Fibroblast of skin of right quadriceps (primary cell): ENCODE data around the gene DCAF8.

Source experiments
- DNase-seq: peaks from one replicate; pipeline ENCODE4 v3.0.0-alpha.2; 2013

The DCAF8 gene

GRCh38 chr1:160204526-160205241, 57.7 kb downstream of the DCAF8 start:
- peak; percentile 22 for DNase-seq

DNA sequence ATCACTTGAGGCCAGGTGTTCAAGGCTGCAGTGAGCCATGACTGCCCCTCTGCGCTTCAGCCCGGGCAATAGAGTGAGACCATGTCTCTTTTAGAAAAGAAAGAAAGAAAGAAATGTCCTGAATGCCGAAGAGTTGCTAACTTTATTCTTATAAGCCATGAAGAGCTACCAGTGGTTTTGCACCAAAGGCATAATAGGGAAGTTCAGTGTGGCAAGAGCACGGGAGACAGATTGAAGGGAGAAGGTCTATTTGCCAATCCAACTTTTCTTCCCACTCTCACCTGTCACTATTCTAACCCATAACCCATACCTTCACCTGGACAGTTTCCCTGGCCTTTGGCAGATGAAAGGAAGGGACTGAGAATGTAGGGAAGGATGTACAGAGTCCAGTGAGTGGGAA, 61.6 kb downstream of the DCAF8 start:
- DNase-seq, result no peak

DNA sequence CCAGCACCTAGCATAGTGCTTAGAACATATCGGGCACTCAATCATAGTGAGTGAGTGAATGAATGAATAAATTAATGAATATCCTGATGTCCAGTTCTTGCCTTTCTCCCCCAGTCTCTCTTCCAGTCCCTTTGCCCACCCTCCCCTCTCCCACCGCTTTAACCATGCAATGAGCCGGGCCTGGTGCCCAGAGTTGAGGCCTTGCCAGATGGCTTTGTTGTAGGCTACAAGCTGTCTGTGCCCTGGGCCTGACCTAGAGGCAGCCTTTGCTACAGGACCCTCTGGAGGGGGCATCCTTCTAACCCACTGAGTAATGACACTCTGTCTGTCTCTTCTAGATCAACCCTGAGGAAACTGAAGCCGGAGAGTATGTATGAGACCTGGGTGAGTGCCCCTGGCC, 65.1 kb downstream of the DCAF8 start:
- no peak for DNase-seq

DNA sequence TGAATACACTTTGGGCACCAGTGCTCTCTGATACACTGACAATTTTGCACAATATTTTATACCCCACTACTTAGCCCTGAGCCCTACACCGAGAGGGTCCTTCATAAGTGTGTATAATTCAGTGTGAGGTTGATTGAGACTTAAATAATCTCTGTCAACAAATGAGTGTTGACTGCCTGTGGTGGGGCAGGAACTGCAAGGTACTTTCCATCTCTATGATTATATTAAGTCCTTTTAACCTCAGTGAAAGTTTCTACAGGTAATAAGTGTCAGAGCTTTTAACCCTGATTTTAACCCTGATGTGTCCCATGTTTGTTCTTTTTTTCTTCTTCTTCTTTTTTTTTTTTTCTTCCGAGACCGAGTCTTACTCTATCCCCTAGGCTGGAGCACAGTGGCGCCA, 66.2 kb downstream of the DCAF8 start:
- DNase-seq, result no peak

DNA sequence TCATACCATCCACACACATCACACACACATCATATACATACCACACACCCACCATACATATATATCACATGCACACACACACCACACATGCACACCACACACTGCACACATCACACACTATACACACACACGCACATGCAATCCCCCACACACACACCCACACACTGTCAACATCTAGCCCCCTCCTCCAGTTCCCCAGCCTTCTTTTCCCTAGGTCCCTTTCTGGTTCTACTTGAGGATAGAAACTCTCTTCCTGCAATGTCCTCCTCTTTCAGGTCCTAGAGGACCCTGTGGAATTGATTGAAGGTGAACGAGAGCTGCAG, 67.7 kb downstream of the DCAF8 start:
- DNase-seq, result no peak

GRCh38 chr1:160193832-160194736, 68.3 kb downstream of the DCAF8 start:
- no peak for DNase-seq

DNA sequence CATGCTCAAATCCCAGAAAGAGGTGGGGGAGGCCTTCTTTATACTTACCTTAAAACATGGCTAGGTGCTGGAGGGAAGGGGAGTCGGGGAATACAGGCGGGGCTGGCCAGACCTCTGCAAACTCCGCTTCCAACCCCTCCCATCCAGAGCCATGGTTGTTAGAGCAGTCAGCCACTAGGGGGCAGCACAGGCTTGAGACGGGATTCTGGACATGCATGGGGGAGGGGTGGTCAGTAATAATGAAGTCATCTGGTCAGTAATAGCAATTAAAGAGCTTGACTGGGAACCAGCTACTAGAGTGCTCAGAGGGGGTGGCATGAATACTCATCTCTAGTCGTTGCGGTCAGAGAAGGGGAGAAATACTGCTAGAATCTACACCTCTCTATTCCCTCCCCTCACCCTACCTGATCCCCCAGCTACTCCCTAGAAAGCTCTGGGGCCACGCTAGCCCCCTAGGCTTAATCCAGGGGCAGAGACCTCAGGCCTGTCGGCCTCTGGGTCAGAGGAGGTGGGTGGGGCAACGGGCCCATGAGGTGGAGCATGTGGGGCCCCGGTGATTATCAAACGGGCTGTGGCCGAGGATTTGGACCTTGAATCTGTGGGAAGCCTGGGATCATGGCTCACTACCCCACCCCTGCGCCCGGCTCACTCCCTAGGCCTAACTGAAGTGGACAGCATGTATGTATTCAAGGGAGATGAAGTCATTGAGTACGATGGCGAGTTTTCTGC, 69.1 kb downstream of the DCAF8 start:
- DNase-seq, result peak; percentile 81

GRCh38 chr1:160192234-160192633, 70.1 kb downstream of the DCAF8 start:
- no peak for DNase-seq

DNA sequence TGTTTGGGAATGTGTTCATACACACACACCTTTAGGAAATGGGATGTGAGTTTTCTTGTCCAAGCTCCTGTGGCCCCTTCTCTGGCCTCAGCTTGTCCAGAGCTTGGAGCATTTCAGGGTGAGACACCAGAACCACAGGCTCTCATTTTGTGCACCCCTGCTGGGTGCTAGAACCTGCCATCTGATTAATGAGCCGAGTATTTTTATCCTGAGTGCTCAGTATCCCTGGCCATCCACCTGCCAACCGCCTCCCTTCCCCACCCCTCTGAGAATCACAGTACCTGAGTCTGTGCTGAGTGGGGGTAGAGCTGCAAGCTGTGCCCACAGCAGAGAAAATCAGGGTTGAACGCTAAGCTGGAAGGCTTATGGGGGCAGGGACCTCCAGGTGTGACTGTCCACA, 70.6 kb downstream of the DCAF8 start:
- DNase-seq, result no peak

GRCh38 chr1:160189649-160190625, 72.4 kb downstream of the DCAF8 start, which contains the start of gene CASQ1:
Gene CASQ1, plus strand, starts transcription at chr1:160190575. Its CDS starts 177 bp downstream, at chr1:160190752.
- DNase-seq, result peak; percentile 47

GRCh38 chr1:160188341-160188740, 74.0 kb downstream of the DCAF8 start:
- DNase-seq, result no peak

GRCh38 chr1:160187407-160187806, 74.9 kb downstream of the DCAF8 start:
- DNase-seq, result no peak

GRCh38 chr1:160186729-160187128, 75.6 kb downstream of the DCAF8 start:
- DNase-seq, result no peak

DNA sequence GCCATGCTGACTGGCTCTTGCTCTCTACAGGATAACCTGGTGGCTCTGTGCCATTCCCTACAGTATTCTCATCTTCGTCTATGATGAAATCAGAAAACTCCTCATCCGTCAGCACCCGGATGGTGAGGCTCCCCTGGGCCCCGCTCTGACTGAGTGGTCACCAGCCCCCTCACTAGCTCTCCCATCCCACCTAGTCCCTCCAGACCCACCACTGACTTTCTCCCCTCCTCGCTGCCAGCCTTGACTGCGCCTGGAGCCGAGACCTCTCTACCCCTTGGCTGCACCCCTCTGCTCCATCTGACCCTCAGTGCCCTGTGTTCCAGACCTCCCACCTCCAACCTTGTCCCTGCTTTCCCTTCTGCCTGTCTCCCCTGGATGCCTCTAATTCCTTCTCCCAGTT, 76.1 kb downstream of the DCAF8 start:
- no peak for DNase-seq

- no peak for DNase-seq
Observed at GRCh38 chr1:160179336-160179735, 83.0 kb downstream of the DCAF8 start.

DNA sequence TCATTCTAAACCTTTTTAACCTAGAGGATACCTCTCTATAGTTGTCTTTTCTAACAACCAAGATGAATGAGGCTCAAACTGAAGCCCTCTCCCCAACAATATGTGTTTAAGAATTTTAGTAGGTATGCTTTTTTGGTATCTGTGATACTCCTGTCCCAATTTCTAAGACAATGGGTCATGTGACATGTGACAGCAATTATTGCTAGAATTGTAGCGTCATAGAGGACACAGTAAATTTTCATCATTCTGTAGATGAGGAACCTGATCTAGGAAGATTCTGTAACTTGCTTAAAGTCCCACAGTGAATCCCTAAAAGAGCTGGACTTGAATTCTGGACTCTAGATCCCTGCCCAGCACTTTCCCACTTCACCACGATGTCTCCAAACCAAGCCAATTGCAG, 83.6 kb downstream of the DCAF8 start:
- no peak for DNase-seq

DNA sequence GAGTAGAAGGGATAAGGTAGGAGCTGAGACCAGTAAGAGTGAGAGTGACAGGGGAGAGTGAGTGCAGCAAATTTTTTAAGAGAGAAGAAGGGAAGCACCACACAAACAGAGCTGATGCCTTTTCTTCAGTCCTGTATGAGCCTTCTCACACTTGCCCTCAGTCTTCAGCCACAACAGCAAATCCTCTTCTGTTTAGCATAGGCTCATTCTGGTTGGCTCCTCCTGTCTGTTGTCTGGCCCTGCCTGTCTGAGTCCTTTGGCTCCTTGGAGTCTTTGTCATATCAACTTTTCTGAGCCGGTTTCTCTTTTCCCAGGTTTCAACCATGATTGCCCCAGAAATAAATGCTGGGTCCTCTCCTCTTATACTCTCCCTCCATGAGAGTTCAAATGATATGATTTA, 84.7 kb downstream of the DCAF8 start:
- no peak for DNase-seq

GRCh38 chr1:160177231-160177630, 85.1 kb downstream of the DCAF8 start:
- no peak for DNase-seq

GRCh38 chr1:160171980-160172379, 90.4 kb downstream of the DCAF8 start:
- no peak for DNase-seq

GRCh38 chr1:160171354-160171753, 91.0 kb downstream of the DCAF8 start:
- peak; percentile 28 for DNase-seq

- DNase-seq, result no peak
Observed at GRCh38 chr1:160169553-160170399, 92.6 kb downstream of the DCAF8 start.
